NCI-H82 treated with DMSO at 0.1 percent for 48 hours (cell line): ENCODE data around the gene MIS18A.

Experiments used
- DNase-seq: peaks from one replicate; lab custom pipeline; 2025; ENCODE audit not compliant: unreplicated experiment; lab: John Stamatoyannopoulos, UW

MIS18A gene

DNA sequence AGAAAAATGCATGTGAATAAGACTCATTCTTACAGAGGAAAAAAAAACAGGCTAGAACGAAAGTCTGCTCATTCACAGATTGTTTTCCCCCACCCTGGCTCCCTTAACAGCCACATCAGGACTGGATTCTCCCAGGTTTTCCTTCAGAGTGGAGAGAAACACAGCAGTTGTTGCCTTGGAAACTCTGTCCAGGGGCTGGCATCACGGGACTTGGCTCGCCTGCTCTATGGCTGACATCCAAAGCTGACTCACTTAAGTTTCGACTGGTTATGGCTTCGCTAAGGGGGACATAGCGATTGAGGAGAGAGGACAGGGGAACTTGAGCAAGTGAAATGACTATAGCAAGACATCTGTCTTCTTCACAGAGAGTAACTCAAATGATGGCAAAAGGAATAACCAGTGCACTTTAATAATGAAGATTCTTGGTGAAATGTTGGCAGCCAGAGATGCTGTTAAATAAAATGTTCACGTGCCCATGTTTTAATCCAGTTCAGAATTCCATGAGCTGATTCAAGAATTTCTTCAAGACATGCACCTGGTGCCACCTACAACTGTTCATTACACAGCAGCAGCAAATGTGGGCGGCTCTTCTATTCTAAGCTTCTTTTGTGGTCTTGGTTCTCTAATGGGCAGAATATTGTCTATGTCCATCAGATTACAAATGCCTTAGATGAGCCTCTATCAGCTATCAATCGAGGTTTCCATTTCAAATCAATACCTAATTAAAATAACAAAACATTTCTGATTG is 21.8 kb downstream of the MIS18A start:
- DNase-seq = no peak

DNA sequence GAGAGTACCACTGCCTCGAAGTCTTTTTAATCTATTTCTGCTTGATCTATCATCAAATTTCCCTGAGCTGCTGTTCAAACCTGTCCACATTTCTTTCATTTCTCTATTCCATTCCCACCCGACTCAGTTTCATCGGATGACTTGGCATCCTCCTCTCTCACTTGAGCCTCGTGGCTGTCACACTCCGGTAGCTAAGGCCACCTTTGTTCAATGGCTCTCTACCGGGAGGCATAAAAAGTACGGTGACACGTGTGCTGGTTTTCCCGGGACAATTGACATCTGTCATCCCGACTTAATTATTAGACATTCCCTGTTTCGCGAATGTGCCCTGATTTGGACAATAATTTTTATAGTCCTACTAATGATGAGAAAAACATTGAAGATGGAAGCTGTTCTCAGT is 22.6 kb downstream of the MIS18A start:
- DNase-seq = no peak

DNA sequence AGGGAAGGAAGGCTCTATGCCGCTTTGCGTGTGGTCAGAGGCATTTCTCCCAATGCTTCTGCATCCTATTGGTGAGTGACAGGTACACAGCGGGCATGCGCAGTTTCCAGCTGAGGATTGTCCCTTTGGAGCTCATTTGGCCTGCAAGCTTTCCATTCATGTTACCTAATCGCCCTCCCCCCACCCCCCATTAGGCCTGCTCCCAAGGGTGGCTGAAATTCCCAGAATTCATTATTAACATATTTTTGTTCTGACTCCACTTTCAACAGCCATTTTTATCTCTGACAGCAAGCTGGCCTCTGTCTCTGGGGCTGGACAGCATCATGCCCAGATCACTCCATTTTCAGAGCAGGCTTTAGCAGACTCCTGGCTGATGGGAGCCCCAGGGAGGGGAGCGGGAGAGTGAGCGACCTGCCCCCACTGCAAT is 25.6 kb downstream of the MIS18A start:
- DNase-seq = no peak

DNA sequence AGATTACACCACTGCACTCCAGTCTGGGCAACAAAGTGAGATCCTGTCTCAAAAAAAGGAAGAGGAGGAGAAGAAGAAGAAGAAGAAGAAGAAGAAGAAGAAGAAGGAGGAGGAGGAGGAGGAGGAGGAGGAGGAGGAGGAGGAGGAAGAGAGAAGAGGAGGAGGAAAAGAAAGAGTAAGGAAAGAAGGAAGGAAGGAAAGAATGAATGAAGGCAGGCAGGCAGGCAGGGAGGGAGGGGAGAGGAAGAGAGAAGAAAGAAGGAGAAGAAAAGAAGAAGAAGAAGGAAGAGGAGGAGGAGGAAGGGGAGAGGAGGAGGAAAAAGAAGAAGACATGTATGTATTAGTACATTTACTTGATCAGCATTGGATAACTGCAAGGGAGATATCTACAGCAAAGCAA is 26.7 kb downstream of the MIS18A start:
- no peak for DNase-seq

DNA sequence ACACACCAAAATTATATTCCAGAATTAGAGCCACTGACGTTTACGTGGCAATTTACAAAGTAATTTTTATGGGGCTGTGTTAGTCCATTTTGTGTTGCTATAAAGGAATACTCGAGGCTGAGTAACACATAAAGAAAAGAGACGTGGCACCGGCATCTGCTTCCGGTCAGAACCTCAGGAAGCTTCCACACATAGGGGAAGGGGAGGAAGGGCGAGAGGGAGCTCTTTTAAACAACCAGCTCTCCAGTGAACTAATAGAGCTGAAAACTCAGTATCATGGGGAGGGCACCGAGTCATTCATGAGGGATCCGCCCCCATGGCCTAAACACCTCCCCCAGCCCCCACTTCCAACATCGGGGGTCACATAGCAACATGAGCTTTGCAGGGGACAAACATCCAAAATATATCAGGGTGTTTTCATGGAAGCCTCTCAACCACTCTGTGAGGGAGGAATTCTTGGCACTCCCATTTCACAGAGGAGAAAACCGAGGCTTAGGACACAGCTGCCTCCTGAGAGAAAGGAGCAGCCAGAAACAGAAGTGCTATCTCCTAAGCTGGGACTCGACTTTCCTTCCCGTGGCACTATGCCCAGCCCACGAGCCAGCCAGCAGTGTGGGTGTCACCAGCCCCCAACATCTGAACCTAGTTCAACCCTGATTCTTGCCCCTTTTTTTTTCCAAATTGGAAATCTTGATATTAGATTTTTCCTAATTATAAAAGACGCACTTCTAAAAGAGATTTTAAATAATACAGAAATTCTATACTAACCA is 29.2 kb downstream of the MIS18A start:
- no peak for DNase-seq

DNA sequence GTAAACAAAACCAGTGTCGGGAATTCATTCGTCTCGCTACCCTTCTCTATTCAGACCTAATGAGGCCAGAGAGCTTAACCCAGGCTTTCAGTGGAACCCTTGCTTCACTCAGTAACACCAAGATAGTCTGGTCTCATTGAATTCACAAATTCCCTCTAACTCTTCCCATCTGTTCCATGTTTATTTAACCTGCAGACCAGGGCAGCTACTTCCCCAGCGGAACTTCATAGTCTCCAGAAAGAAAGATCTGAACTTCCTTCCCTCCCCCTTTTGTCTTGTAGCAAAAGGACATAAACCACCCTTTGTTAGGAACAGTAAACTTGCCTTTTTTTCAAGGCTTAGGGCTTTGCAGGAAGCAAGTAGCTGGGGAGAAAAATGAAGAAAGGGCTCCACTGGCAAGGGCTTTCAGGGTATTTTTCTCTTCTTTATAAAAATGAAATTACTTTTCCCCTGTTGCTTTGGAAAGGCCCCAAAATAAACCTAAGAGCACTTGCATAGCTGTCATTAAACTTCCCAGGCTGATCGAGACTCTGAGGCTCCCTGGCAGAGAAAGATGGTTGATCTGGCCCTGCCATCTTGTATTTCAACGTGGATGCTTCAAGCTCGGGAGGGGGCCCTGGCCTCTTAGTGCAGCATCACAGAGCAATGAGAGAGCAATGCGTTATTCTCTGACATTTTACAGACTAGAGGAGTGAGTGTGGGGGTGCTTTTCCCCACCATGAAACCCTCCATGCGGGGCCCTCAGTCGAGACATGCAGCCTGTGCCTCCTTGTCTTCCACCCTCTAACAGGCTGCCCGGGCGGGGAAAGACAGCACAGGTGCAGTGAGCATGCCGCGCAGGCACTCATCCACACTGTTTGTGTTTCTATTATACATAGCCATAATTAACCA is 30.0 kb downstream of the MIS18A start:
- DNase-seq = peak; percentile 62

DNA sequence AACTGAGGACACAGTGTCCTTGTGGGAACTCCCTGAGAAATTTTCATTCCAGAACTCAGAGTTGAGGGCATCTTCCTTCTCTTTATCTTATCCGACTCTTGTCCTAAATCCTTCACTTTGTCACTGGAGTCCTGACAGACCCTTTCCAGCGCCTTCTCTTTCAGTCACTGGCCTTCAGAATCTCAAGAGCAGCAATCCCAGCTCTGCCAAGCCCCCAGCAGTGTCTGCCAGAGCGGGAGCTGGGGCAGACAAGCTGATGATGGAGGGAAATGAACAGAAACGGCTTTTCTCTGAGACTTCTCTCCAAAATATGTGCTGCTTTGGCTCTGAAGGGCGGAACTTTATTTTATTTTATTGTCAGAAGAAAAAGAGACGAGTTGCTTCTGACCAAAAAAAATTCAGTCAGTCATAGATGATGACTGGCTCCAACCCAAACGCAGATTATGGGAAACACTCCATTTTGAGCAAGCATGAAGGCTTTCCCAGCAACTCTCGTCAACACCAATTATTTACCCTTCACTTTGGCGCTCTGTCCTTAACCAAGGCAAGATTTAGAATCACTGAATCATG is 32.2 kb downstream of the MIS18A start:
- DNase-seq = no peak

DNA sequence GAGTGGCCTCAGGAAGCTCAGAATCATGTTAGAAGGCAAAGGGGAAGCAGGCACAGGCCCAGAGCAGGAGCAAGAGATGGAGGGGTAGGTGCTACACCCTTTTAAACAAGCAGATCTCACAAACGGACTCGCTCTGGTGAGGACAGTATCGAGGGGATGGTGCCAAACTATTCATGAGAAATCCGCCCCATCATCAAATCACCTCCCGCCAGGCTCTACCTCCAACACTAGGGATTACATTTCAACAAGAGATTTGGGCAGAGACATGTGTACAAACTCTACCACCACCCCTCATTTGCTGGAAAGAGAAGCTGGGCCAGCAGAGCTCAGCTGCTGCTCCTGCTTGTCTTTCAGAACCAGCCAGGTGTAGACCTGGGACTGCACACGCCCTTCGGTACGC is 32.9 kb downstream of the MIS18A start:
- DNase-seq = no peak

DNA sequence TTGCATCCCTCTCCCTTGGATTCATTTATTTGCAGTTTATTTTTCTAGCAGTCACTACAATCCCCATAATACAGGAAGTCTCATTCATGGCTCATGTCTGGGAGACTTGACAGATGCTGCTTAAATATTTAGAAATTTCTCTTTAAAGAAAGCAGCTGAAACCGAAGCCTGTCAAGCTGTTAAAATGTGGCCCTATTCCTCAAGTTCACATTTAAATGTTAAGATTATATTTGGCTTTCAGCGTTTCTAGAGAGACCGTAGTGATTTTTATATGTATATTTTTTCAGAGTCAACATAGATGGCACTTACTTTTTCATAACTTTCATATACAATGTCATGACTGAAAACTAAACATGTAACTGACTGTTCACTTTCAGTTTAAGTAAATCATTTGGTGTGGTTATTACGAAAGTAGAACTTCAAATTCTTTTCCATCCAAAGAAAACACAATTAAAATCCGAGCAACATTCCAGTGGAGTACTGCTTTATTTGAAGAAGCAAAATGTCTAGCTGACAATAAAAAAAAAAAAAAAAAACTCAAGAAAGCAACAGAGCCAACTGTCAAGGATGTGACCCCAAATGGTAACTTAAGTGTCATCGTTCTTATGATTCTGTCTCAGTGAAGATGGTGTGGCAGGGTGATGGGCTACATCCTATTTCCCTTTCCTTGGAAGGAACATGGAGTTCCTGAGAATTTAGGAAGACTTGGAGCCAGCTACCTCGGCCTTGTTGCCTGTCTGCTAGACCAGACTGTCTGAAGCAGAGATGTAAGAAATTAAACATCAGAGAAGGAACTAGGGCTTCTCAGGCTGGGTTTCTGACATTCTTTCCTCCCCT is 37.8 kb downstream of the MIS18A start:
- DNase-seq = no peak

DNA sequence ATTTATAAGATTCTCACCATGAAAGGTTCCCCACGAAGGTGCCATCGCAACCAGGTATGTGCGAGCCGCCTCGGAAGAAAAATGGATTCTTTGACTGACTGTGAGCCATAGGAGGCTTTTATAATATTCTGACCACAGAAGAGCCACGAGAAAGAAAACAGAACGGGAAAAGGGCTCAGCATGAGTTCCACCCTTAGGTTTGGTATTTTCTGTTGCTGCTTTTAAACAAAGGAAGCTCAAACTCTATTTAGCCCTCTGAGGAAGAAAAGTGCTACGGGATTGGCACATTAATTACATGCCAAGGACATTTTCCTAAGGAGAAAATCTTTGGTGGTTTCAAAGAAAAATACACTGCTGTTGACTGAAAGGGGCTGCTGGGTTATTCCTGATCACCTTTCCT is 39.3 kb downstream of the MIS18A start:
- DNase-seq = no peak

DNA sequence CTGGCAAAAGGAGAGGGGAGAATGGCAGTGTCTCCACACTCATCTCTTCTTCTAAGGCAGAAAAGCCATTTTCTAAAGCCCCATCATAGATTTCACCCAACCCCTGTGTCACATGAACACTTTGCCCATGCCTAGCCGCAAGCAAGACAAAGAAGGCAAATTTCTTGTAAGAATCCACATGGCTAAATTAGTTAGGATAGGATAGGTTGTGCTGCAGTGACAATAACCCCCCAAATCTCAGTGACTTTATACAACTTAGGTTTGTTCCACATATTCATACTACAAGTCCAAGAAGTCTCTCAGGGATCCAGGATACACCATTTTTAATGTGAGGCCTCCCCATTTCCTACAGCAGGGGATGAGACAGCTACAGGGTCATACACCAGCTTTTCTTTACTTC is 40.8 kb downstream of the MIS18A start:
- DNase-seq = no peak

DNA sequence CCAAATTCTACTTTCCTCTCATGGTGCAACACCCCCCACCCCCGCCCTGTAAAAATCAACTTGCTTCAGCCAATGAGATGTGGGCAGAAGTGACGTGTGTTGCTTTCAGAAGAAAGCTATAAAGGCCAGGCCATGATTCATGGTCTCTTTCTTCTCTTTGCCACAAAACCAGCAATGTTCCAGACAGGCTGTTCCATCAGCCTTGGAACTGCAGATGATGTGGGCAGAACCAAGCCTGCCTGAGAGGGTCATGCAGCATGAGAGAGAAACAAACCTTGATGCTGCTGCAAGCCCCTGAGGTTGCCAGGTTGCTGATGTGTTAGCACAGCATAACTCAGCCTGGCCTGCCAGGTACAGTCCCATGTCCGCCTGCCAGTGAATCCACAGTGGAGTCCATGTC is 41.8 kb downstream of the MIS18A start:
- no peak for DNase-seq

DNA sequence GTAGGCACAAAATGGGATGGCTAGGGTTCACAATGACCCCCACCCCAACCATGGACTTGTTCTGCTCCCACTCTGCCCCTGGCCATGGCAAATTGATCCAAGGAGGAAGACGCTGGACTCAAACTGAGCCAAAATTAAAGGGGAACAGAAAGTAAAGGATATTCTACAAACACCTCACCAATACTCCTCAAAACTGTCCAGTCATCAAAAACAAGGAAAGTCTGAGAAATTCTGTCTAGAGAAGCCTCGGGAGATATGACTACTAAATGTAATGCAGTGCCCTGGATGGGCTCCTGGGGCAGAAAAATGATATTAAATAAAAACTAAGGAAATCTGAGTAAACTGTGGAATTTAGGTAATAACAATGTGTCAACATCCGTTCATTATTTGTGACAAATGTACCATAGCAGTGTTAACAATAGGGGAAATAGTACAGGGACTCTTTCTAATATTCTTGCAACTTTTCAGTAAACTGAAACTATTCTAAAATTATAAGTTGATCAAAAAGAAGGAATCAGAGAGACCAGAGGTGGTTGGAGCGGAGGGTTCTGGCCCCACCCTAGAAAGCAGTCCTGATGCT is 45.0 kb downstream of the MIS18A start:
- no peak for DNase-seq

DNA sequence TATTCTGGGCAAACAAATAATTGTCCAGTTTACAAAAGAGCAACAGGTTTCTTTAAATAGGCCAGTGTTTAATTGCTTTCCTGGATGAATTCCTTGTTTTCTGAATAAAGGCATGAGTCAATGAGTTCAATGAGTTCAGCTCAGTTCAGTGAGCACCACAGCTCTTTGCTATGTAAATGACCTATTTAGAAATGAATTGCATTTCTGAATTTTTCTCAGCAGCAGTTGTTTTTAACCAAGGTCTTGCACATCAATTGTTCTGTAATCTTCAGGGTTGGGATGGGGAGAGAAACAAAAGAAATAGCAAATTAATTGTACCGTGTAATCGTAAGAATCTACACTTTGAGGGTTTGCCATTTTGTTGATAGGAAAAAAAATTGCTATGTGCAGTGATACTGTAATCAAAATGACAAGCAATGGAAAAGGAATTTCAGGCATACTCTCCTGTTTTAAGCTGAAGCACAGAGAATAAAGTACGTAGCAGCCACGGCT is 45.7 kb downstream of the MIS18A start:
- DNase-seq = no peak

DNA sequence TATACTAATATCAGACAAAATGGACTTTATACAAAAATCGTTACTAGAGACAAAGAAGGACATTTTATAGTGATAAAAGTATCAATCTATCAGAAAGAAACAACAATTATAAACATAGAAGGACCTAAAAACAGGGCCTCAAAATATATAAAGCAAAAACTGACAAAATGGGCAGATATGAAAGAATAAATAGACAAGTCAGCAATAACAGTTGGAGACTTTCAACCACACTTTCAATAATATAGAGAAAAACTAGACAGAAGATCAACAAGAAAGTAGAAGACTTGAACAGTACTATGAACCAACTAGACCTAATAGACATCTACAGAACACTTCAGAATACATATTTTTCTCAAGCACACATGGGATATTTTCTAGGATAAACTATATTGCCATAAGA is 52.4 kb downstream of the MIS18A start:
- DNase-seq = no peak
